HG03571 (cell line): ENCODE results near the gene HNRNPUL1.
"Not testable (repeated sequence)": the region's sequence is repeated elsewhere in the genome, so short reads cannot be mapped to it uniquely, and the experiment has no call there.

Experiments used
- ATAC-seq: cut with Tn5 transposase; IDR thresholded peaks from one replicate; pipeline ENCODE4 v1.9.1; 2021; ENCODE audit not compliant: unreplicated experiment

The HNRNPUL1 gene

GRCh38 chr19:41263850-41264580, at the start of gene HNRNPUL1:
Gene HNRNPUL1, plus strand, starts transcription at chr19:41264372. Its CDS starts 132 bp downstream, at chr19:41264504.
- ATAC-seq = peak; percentile 65

GRCh38 chr19:41217741-41218140, 46.4 kb upstream of the HNRNPUL1 start:
- no peak for ATAC-seq

- ATAC-seq = no peak
Measured at GRCh38 chr19:41218249-41218614, 45.9 kb upstream of the HNRNPUL1 start.

GRCh38 chr19:41218615-41219507, 45.3 kb upstream of the HNRNPUL1 start, which contains the start of gene AXL:
Gene AXL, plus strand, starts transcription at chr19:41219223. Its CDS starts 170 bp downstream, at chr19:41219393.
- no peak for ATAC-seq

GRCh38 chr19:41219924-41220567, 44.1 kb upstream of the HNRNPUL1 start:
- no peak for ATAC-seq

- no peak for ATAC-seq
Measured at GRCh38 chr19:41220811-41221210, 43.4 kb upstream of the HNRNPUL1 start.

- no peak for ATAC-seq
Measured at GRCh38 chr19:41221514-41222205, 42.5 kb upstream of the HNRNPUL1 start.

- no peak for ATAC-seq
Measured at GRCh38 chr19:41222240-41222639, 41.9 kb upstream of the HNRNPUL1 start.

GRCh38 chr19:41223431-41224234, 40.5 kb upstream of the HNRNPUL1 start:
- ATAC-seq = no peak

- no peak for ATAC-seq
Measured at GRCh38 chr19:41224632-41225031, 39.5 kb upstream of the HNRNPUL1 start.

GRCh38 chr19:41225238-41226052, 38.7 kb upstream of the HNRNPUL1 start:
- no peak for ATAC-seq

- ATAC-seq = no peak
Measured at GRCh38 chr19:41226053-41226873, 37.9 kb upstream of the HNRNPUL1 start.

- ATAC-seq = no peak
Measured at GRCh38 chr19:41226874-41227390, 37.2 kb upstream of the HNRNPUL1 start.

GRCh38 chr19:41228486-41228885, 35.7 kb upstream of the HNRNPUL1 start:
- ATAC-seq = no peak

GRCh38 chr19:41229338-41229737, 34.8 kb upstream of the HNRNPUL1 start:
- not testable (repeated sequence) for ATAC-seq

- no peak for ATAC-seq
Measured at GRCh38 chr19:41230067-41230857, 33.9 kb upstream of the HNRNPUL1 start.

GRCh38 chr19:41232686-41233085, 31.5 kb upstream of the HNRNPUL1 start:
- ATAC-seq = no peak
